HepG2 (cell line): ENCODE results near the gene ERBB3. TPM values are rescaled to one million over a fixed set of nuclear protein-coding genes. Genes with fewer than 3 reads are reported as not detected.

Source experiments
- KDM1A ChIP-seq: IDR thresholded peaks from 2 replicates; pipeline ENCODE4 v1.6.1; 2016; ENCODE audit warnings: missing compliant biosample characterization
- MXI1 ChIP-seq: IDR thresholded peaks from 3 replicates; pipeline ENCODE4 v1.6.1; 2012; ENCODE audit warnings: low read depth, low read length, inconsistent platforms, borderline replicate concordance
- NFKBIZ ChIP-seq: IDR thresholded peaks from 2 replicates; pipeline ENCODE4 v1.6.1; 2018; ENCODE audit warnings: missing genetic modification reagents, missing compliant biosample characterization
- TCF7 ChIP-seq: sonication (generic); IDR thresholded peaks from 2 replicates; pipeline ENCODE4 v1.6.1; 2016; ENCODE audit warnings: antibody characterized with exemption, low read depth
- ZNF598 ChIP-seq: sonication (generic); formaldehyde crosslinking; IDR thresholded peaks from 2 replicates; pipeline ENCODE4 v1.5.1; 2020; ENCODE audit warnings: mild to moderate bottlenecking, missing genetic modification reagents, borderline replicate concordance
- ZNF7 ChIP-seq: IDR thresholded peaks from 2 replicates; pipeline ENCODE4 v1.6.1; 2016; ENCODE audit warnings: missing biosample characterization, missing genetic modification reagents
- ZNF792 ChIP-seq: IDR thresholded peaks from 2 replicates; pipeline ENCODE4 v1.6.1; 2016
- polyA plus RNA-seq, 8 experiments: library from polyadenylated mRNA; depleted of rRNA in 3 of 8; stranded (reverse) in 7 of 8; unstranded in 1 of 8; fragments of >200 nt; fragmentation: Illumina TruSeq in 4 of 8; extraction: Trizol in 4 of 8; gene quantifications; 2 replicates each; pipeline versions ENCODE4 v1.2.1 to v1.2.3, GENCODE V29; 2011 to 2016; ENCODE audit warnings: low read depth in 4 of 8, missing spikeins in 1 of 8, mixed read lengths in 1 of 8; ENCODE audit not compliant: insufficient read depth in 1 of 8
- total RNA-seq, 5 experiments: library from RNA; depleted of rRNA; stranded (reverse); fragments of >200 nt; fragmentation: Illumina TruSeq; extraction: Trizol; gene quantifications; 2 replicates each; pipeline ENCODE4 v1.2.3, GENCODE V29; 2016; ENCODE audit warnings: low read depth in 1 of 5
- TF ChIP-seq, protein P1 (sequence below): IDR thresholded peaks from 2 replicates; pipeline ENCODE4 v1.6.1; 2012; ENCODE audit warnings: low read length, improper control_type of control experiment
- TF ChIP-seq, protein P2 (sequence below): sonication (generic); formaldehyde crosslinking; IDR thresholded peaks from 2 replicates; pipeline ENCODE4 v1.5.0; 2020; ENCODE audit warnings: missing genetic modification reagents
- TF ChIP-seq, protein P3 (sequence below): sonication (generic); formaldehyde crosslinking; IDR thresholded peaks from 2 replicates; pipeline ENCODE4 v1.4.0; 2020; ENCODE audit warnings: missing genetic modification reagents
- TF ChIP-seq, protein P4 (sequence below): sonication (generic); formaldehyde crosslinking; IDR thresholded peaks from 2 replicates; pipeline ENCODE4 v1.4.0; 2020; ENCODE audit warnings: mild to moderate bottlenecking, missing genetic modification reagents
- TF ChIP-seq, protein P5 (sequence below): fragments of 450-650 bp; IDR thresholded peaks from 2 replicates; pipeline ENCODE4 v1.6.1; 2017
- TF ChIP-seq, protein P6 (sequence below): sonication (generic); formaldehyde crosslinking; IDR thresholded peaks from 2 replicates; pipeline ENCODE4 v1.8.0; 2023; ENCODE audit warnings: mild to moderate bottlenecking, missing genetic modification reagents
- TF ChIP-seq, protein P7 (sequence below): IDR thresholded peaks from 2 replicates; pipeline ENCODE4 v1.6.1; 2016; ENCODE audit warnings: missing compliant biosample characterization, missing genetic modification reagents, borderline replicate concordance

The ERBB3 gene
- total and polyA plus RNA-seq, 2 of the 13 experiments (the other 11 are each of a cell fraction or from before 2014, with no cell fraction given): 93.6 to 358 TPM

DNA sequence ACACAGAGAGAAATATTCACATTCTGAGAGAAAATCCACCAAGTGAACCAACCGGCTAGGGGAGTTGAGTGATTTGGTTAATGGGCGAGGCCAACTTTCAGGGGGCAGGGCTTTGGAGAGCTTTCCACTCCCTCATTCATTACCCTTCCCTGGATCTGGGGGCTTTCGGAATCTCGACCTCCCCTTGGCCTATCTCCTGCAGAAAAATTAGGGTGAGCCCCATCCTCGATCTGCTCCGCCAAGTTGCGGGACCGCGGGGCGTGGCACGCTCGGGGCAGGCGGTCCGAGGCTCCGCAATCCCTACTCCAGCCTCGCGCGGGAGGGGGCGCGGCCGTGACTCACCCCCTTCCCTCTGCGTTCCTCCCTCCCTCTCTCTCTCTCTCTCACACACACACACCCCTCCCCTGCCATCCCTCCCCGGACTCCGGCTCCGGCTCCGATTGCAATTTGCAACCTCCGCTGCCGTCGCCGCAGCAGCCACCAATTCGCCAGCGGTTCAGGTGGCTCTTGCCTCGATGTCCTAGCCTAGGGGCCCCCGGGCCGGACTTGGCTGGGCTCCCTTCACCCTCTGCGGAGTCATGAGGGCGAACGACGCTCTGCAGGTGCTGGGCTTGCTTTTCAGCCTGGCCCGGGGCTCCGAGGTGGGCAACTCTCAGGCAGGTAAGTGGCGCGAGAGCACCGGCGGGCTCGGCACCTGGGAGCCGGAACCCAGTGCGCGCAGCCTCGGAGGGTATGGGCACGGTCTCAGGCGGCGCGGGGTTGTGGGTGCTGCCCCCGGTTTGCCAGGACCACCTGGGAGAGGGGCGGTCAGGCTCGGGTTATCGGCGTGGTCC, at the start of gene ERBB3 (continued):
- TF ChIP-seq, protein P1, sequence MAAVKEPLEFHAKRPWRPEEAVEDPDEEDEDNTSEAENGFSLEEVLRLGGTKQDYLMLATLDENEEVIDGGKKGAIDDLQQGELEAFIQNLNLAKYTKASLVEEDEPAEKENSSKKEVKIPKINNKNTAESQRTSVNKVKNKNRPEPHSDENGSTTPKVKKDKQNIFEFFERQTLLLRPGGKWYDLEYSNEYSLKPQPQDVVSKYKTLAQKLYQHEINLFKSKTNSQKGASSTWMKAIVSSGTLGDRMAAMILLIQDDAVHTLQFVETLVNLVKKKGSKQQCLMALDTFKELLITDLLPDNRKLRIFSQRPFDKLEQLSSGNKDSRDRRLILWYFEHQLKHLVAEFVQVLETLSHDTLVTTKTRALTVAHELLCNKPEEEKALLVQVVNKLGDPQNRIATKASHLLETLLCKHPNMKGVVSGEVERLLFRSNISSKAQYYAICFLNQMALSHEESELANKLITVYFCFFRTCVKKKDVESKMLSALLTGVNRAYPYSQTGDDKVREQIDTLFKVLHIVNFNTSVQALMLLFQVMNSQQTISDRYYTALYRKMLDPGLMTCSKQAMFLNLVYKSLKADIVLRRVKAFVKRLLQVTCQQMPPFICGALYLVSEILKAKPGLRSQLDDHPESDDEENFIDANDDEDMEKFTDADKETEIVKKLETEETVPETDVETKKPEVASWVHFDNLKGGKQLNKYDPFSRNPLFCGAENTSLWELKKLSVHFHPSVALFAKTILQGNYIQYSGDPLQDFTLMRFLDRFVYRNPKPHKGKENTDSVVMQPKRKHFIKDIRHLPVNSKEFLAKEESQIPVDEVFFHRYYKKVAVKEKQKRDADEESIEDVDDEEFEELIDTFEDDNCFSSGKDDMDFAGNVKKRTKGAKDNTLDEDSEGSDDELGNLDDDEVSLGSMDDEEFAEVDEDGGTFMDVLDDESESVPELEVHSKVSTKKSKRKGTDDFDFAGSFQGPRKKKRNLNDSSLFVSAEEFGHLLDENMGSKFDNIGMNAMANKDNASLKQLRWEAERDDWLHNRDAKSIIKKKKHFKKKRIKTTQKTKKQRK: no peak
- TF ChIP-seq KDM1A: no peak
- TF ChIP-seq, protein P2, sequence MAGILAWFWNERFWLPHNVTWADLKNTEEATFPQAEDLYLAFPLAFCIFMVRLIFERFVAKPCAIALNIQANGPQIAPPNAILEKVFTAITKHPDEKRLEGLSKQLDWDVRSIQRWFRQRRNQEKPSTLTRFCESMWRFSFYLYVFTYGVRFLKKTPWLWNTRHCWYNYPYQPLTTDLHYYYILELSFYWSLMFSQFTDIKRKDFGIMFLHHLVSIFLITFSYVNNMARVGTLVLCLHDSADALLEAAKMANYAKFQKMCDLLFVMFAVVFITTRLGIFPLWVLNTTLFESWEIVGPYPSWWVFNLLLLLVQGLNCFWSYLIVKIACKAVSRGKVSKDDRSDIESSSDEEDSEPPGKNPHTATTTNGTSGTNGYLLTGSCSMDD (CRISPR knock-in tag): no peak
- TF ChIP-seq ZNF7 (CRISPR knock-in tag): no peak
- TF ChIP-seq, protein P3, sequence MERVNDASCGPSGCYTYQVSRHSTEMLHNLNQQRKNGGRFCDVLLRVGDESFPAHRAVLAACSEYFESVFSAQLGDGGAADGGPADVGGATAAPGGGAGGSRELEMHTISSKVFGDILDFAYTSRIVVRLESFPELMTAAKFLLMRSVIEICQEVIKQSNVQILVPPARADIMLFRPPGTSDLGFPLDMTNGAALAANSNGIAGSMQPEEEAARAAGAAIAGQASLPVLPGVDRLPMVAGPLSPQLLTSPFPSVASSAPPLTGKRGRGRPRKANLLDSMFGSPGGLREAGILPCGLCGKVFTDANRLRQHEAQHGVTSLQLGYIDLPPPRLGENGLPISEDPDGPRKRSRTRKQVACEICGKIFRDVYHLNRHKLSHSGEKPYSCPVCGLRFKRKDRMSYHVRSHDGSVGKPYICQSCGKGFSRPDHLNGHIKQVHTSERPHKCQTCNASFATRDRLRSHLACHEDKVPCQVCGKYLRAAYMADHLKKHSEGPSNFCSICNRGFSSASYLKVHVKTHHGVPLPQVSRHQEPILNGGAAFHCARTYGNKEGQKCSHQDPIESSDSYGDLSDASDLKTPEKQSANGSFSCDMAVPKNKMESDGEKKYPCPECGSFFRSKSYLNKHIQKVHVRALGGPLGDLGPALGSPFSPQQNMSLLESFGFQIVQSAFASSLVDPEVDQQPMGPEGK (CRISPR knock-in tag): peak; percentile 99
- TF ChIP-seq, protein P4, sequence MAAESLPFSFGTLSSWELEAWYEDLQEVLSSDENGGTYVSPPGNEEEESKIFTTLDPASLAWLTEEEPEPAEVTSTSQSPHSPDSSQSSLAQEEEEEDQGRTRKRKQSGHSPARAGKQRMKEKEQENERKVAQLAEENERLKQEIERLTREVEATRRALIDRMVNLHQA: no peak
- TF ChIP-seq, protein P5, sequence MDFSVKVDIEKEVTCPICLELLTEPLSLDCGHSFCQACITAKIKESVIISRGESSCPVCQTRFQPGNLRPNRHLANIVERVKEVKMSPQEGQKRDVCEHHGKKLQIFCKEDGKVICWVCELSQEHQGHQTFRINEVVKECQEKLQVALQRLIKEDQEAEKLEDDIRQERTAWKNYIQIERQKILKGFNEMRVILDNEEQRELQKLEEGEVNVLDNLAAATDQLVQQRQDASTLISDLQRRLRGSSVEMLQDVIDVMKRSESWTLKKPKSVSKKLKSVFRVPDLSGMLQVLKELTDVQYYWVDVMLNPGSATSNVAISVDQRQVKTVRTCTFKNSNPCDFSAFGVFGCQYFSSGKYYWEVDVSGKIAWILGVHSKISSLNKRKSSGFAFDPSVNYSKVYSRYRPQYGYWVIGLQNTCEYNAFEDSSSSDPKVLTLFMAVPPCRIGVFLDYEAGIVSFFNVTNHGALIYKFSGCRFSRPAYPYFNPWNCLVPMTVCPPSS: no peak
- no peak; the same call in 2 of the 3 replicates for TF ChIP-seq MXI1
- TF ChIP-seq ZNF598 (CRISPR knock-in tag): no peak; the same call in 1 of the 2 replicates
- no peak; the same call in 1 of the 2 replicates for TF ChIP-seq NFKBIZ (CRISPR knock-in tag)
- TF ChIP-seq ZNF792 (CRISPR knock-in tag): no peak
- no peak for TF ChIP-seq TCF7
- TF ChIP-seq, protein P6, sequence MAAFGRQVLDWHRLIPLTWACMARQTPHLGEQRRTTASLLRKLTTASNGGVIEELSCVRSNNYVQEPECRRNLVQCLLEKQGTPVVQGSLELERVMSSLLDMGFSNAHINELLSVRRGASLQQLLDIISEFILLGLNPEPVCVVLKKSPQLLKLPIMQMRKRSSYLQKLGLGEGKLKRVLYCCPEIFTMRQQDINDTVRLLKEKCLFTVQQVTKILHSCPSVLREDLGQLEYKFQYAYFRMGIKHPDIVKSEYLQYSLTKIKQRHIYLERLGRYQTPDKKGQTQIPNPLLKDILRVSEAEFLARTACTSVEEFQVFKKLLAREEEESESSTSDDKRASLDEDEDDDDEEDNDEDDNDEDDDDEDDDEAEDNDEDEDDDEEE: no peak
- TF ChIP-seq, protein P7, sequence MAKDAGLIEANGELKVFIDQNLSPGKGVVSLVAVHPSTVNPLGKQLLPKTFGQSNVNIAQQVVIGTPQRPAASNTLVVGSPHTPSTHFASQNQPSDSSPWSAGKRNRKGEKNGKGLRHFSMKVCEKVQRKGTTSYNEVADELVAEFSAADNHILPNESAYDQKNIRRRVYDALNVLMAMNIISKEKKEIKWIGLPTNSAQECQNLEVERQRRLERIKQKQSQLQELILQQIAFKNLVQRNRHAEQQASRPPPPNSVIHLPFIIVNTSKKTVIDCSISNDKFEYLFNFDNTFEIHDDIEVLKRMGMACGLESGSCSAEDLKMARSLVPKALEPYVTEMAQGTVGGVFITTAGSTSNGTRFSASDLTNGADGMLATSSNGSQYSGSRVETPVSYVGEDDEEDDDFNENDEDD (CRISPR knock-in tag): peak; percentile 28; the same call in 1 of the 2 replicates
